Spleen (tissue), 7 donors: Measurements from ENCODE around the gene MATN1.

ENCODE experiments used
- POLR2A ChIP-seq, 3 donors: fragments of 450-650 bp; IDR thresholded peaks; one replicate each; pipeline ENCODE4 v1.5.1; 2017; ENCODE audit warnings: antibody characterized with exemption in 3 of 3, mild to moderate bottlenecking in 1 of 3
- POLR2AphosphoS5 ChIP-seq, 3 donors: sonication (generic); formaldehyde crosslinking; IDR thresholded peaks; one replicate each; pipeline ENCODE4 v1.5.1; 2017; ENCODE audit warnings: antibody characterized with exemption in 3 of 3
- TF ChIP-seq, protein P1 (sequence below), 11 experiments: fragments of 200-600 bp in 7 of 11; fragments of 450-650 bp in 4 of 11; sonication (generic) in 4 of 11; IDR thresholded peaks in 8 of 11; conservative IDR thresholded peaks in 3 of 11; 1 replicate in 7 of 11; 2 replicates in 4 of 11; pipeline versions ENCODE4 v1.4.0 to v1.8.0; 2016 to 2021; ENCODE audit warnings: antibody characterized with exemption in 11 of 11, inconsistent platforms in 4 of 11, mild to moderate bottlenecking in 1 of 11
- donor health status: DM: no; HTN: no; CAD: no; lungs with moderate emphysema.
- donor health status: DM: no; HTN: no; CAD: no.
- donor health status: DM: no; HTN: no; CAD: no.

DNA sequence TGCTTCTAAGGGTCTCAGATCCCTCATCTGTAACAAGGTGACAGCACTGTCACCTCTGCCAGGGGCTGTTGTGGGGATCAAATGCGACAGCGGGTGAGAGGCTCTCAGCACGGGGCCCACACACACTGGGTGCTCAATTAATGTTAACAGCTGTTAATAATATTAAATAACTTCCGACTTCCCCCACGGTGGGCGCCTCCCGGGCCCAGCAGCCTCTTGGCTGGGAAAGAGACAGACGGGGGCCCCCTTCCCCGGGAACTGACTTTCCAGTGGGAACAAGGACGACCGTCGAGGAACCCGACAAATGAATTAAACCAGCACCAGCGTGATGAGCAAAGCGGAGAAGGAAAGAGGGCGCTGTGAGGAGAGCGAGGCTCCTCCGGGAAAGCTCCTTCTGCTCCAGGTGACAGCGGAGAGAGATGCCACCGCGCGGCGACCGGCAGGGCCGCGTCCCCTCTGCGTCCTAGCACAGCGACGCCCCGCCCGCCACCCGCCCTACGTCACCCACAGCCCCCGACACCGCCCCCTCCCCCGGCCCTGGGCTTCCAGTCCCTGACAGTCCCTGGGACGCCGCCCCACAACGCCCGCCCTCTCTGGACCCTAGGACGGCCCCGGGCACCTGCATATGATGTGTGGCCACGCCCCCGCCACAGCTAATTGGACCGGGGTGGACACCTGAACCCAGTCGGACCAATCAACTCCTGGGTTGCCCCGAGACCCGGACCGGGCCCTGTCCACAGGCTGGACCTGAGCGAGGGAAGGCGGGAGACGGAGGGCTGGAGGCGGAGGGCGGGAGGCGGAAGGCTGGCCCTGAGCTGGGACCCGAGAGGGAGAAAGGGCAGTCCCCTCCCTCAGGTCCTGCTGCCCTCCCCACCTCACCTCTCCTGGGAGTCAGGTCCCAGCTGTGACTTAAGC, 38.2 kb downstream of the MATN1 start:
- TF ChIP-seq POLR2A (IDR thresholded peaks at IDR 0.05) (no peak), POLR2AphosphoS5 (IDR thresholded peaks at IDR 0.05) (no peak)
- TF ChIP-seq, protein P1, sequence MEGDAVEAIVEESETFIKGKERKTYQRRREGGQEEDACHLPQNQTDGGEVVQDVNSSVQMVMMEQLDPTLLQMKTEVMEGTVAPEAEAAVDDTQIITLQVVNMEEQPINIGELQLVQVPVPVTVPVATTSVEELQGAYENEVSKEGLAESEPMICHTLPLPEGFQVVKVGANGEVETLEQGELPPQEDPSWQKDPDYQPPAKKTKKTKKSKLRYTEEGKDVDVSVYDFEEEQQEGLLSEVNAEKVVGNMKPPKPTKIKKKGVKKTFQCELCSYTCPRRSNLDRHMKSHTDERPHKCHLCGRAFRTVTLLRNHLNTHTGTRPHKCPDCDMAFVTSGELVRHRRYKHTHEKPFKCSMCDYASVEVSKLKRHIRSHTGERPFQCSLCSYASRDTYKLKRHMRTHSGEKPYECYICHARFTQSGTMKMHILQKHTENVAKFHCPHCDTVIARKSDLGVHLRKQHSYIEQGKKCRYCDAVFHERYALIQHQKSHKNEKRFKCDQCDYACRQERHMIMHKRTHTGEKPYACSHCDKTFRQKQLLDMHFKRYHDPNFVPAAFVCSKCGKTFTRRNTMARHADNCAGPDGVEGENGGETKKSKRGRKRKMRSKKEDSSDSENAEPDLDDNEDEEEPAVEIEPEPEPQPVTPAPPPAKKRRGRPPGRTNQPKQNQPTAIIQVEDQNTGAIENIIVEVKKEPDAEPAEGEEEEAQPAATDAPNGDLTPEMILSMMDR (IDR thresholded peaks at IDR 0.05 in 8 of 11, conservative IDR thresholded peaks at IDR 0.05 in 3 of 11) = no peak
